T-helper 2 cell treated with Interferon-gamma antibody and Interleukin-4, amounts not matched to agents 100 ng/mL and 5 ng/mL, for 36 hours (primary cell): Measurements from ENCODE around the gene HCN1. TPM values are rescaled to one million over a fixed set of nuclear protein-coding genes. Genes with fewer than 3 reads are reported as not detected.
"Not testable (repeated sequence)": the region's sequence is repeated elsewhere in the genome, so short reads cannot be mapped to it uniquely, and the experiment has no call there.

Source experiments
- intact Hi-C: fragments of 100-400 bp; cut with micrococcal nuclease; formaldehyde crosslinking; loops from one replicate; pipeline ENCODE4 v1.15.1; 2023
- total RNA-seq: library from RNA; stranded (reverse); gene quantifications from 2 replicates; pipeline ENCODE4 v1.2.3, GENCODE V29; 2022

Gene HCN1
- total RNA-seq, 1 donor from 2014 or later = not detected

DNA sequence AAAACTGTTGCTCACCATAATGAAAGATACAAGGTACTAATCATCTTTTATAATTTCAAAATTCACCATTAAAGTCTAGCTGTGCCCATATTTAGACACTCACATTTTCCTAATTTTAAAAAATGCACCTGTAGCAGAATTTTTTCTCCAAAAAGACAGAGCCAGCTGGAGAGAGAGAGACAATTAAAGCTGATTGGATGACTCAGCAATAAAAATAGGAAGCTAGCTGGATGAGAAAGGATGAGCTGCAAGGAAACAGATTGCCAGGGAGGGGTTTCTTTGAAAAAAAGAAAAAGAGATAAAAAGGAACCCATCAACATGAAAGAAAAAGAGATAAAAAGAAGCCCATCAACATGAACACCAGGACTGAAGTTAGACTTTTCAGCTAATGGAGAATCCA is 73.8 kb downstream of the HCN1 start:
- intact Hi-C loops = no loop called here

DNA sequence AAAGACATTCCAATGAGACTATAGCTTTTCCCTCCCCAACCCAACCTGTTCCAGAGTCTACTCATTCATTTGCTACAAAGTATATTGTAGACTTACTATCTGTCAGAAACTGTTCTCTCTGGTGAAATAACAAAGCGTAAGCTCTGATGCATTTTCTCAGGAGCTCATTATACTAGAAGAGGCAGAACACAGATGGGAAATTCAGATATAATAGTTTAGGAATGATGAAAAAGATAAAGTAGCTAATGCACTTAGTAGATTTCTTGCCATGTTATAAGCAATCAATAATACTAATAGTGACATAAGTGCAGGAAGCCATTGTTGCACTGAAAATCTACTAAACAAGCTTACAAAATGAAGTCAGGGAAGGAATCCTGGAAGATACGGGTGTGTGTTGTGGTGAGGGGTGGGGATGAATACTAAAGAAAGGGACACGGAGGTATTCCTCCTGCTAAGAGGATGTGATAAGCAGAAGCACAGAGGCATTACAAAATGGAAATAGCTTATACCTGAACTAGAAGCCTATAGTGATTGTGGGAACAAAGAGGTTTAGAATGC is 78.2 kb downstream of the HCN1 start:
- intact Hi-C loops = no loop called here

- intact Hi-C loops = no loop called here
Measured at GRCh38 chr5:45609661-45610060, 86.5 kb downstream of the HCN1 start.

GRCh38 chr5:45604092-45604491 is 92.1 kb downstream of the HCN1 start:
- intact Hi-C loops = no loop called here

DNA sequence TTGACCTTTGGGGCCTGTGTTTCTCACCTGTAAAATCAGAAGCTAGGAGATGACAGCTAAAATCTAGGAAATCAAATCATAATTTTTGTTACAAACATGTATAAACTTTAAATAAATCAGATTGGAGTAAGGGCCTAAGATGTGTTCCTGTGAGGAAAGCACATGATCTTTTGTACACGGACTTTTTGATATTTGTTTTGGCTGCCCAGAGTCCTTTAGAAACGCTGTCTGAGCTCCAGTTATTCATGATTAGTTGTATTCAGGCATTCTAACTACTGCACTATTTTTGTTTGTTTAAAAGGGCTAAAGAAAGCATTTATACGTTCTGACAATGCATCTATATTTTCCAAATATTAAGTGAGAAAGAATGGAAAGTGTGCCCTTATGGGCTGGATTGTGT is 94.8 kb downstream of the HCN1 start:
- intact Hi-C loops = no loop called here

GRCh38 chr5:45596320-45596719 is 99.9 kb downstream of the HCN1 start:
- intact Hi-C loops = no loop called here

DNA sequence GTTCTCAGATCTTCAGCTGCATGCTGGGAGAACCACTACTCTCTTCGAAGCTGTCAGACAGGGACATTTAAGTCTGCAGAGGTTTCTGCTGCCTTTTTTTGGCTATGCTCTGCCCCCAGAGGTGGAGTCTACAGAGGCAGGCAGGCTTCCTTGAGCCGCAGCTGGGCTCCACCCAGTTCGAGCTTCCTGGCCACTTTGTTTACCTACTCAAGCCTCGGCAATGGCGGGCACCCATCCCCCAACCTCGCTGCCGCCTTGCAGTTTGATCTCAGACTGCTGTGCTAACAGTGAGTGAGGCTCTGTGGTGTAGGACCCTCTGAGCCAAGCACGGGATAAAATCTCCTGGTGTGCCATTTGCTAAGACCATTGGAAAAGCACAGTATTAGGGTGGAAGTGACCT is 110.2 kb downstream of the HCN1 start:
- intact Hi-C loops = not testable (repeated sequence)

DNA sequence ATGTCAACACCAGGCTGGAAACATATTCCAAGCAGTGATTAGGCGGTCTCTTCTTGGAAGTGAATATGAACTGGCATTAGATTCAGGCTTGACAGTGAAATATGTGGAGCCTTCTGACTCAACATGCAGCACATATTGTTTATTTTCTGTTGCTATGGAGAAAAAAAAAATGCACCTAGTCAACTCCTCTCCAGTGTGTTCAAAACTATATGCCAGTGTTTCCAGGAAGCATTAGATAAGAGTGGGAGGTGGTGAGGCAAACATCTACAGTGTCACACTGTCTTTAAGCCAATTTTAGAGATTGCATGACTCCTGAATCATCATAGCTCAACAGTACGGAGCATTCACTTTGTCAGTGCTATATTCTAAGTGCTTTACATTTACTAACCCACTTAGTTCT is 117.9 kb downstream of the HCN1 start:
- intact Hi-C loops = no loop called here

DNA sequence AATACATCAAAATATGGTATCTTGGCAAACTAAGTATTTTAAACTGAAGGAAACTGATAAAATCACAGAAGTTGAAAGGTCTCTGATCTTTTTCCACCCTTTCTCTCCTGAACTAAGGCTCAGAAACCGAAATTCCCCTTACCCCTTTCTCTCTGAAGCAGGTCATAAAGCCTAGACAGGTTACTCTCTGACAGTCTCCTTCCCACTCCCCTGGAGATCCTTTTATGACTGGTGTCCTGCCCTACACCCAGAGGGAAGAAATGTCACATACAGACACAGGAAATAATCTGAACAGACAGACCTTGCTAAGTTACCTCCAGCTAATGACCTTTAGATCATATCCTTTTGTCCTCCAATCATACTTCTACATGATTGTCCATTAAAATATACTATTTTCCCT is 127.4 kb downstream of the HCN1 start:
- intact Hi-C loops = no loop called here

DNA sequence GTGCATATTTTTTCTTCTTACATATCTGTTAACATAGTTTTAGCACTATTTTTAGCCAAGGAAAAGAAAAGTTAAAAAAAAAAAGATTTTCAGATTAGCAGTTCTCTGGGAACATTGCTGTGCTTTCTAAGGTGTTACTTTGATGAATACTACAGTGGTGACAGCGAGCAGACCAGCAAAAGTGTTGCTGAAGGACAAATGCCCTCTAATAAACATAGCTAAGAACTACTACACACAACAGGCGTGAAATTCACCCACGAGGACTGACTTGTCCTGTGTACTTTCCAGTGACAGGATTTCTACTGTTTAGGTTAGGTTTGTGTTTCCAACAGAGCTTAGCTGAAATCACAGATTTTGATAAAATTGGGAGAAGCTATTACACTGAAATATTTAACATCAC is 153.8 kb downstream of the HCN1 start:
- intact Hi-C loops = no loop called here

DNA sequence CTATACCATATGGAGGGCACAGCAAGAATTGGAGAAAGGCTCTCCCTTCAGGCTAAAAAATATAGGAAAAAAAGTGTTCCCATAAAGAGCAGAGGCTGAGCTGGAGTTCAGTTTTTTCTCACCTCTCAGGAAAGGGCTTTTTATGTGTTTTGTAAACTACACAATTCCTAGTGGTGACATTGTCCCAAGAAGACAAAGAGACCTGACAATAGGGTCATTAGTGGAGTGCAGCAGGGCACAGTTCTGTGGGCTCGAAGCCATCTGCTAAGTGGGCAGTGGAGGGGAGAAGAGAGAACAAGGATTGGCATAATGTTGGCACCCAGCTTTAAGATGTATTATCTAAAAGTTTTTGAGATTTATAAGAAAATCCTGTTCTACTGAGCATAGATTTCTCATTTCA is 162.5 kb downstream of the HCN1 start:
- intact Hi-C loops = no loop called here

DNA sequence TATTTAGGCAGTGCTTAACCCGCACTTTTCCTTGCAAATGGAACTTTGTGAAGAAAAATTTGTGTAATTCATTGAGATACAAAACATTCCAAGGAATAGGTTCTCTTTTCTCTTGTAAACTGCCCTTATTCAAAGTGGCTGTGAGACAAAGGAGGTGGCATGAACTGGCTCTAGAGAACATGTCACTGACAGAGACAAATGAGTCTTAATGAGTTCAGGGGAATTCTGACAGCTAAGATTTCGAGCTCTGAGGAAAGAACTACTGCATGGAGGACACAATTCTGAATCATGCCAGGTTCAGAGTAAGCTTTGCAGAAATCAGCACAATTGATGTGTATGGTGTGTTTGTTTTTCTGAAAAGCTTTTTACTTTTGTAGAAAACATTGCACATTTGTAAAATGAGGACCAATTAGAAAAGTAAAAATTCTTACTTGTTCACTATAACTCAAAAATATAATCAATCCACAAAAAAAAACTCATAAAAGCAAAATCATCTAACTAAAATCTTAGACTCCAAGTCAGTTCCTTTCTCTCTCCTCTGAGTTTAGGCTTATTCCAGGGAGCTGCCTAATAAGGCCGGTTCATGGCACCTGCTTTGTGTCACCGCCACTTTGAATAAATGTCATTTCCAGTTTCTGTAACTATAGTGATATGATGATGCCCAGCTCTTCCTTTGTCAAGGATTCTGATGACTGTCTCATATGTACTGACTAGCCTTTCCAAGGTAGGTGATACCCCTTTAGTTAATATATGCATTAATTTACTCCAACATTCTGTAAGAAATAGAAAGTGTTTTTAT is 163.2 kb downstream of the HCN1 start:
- intact Hi-C loops = no loop called here

DNA sequence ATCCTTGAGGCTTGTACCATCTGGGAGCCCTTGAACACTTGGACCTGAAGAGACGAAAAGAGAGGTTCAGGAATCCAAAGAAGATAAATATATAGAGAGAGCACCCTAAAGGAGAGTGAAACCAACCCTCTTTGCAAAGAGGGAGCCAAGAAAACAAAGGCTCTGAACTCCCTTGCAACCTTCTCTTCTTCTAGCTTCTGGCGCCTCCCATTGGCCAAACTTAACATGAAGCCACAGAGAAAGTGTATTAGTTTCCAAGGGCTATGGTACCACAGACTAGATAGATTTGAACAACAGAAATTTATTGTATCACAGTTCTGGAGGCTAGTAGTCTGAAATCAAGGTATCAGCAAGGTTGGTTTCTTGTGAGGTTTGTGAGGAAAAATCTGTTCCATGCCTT is 175.1 kb downstream of the HCN1 start:
- intact Hi-C loops = no loop called here

GRCh38 chr5:45512521-45512920 is 183.7 kb downstream of the HCN1 start:
- intact Hi-C loops = no loop called here

DNA sequence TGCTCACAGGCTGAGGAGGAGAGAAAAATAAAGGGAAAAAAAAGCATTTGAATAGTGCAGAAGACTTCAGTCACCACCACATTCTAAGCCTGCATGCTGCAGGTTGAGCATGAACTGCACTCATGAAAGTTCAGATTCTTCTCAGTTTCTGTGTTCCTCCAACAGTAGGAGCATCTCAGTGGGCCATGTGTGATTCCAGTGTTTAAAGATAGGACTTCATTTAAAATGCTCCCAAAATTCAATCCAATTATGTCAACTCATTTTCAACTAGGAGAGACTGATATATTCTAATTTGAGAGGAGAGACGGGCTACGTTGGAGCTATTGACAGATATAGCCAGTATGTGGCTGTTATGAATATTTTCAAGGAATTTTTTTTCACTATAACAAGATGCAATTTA is 186.8 kb downstream of the HCN1 start:
- intact Hi-C loops = no loop called here

DNA sequence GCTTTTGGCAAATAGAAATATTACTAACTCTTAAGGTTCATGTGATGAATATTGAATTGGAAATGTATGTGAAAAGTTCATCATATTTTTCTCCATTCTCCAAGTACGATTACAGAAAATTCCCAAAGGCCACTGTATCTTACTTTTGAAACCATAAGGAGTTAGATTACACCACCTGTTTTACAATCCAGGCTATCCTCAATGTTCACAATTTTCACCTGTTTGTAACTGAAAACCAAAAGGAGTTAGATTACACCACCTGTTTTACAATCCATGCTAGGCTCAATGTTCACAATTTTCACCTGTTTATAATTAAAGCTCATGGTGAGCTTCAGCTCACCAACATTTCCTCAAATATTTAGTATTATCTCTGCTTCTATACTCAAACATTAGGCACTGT is 188.0 kb downstream of the HCN1 start:
- intact Hi-C loops = no loop called here

DNA sequence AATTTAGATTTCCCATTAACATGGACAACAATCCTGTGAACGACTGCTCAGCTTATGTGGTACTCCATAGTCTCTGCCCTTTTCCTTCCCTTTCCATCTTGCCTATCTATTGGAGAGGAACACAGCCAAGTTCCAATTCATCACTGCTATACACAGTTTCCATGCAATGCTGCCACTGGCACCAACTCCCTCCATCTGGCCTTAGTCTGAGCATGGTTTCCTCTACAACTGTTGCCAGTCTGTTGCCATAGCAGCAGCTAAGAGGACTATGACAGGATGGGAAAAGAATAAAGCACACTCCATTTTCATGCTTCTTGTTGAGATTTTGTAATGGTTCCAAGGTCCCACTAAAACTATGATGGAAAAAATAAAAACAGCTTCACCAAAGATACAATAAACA is 189.0 kb downstream of the HCN1 start:
- intact Hi-C loops = no loop called here

GRCh38 chr5:45499006-45499405 is 197.2 kb downstream of the HCN1 start:
- intact Hi-C loops = not testable (repeated sequence)

GRCh38 chr5:45491368-45491767 is 204.8 kb downstream of the HCN1 start:
- intact Hi-C loops = no loop called here

- intact Hi-C loops = no loop called here
Measured at GRCh38 chr5:45484781-45485180, 211.4 kb downstream of the HCN1 start.

DNA sequence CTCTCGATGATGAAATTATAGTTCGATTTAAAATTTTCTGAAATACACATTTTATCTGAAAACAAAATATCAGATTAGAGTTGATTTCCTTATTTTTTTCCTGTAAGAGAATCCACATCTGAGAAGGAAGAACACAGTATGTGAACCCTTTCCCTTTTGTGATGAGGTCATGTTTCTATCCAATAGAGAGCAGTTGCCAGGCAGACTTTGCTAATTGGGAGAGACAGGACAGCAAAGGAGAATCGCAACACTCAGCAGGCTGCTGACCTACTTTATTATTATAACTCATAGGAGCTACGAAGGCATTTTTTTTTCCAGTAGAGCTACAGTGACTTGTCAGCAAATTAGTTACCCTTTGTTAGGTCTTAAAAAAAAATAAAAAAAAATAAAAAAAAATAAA is 242.1 kb downstream of the HCN1 start:
- intact Hi-C loops = no loop called here

DNA sequence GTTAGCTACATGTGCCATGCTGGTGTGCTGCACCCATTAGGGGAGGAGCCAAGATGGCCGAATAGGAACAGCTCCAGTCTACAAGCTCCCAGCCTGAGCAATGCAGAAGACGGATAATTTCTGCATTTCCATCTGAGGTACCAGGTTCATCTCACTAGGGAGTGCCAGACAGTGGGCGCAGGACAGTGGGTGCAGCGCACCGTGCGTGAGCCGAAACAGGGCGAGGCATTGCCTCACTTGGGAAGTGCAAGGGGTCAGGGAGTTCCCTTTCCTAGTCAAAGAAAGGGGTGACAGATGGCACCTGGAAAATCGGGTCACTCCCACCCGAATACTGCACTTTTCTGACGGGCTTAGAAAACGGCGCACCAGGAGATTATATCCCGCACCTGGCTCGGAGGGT is 251.3 kb downstream of the HCN1 start:
- intact Hi-C loops = not testable (repeated sequence)

DNA sequence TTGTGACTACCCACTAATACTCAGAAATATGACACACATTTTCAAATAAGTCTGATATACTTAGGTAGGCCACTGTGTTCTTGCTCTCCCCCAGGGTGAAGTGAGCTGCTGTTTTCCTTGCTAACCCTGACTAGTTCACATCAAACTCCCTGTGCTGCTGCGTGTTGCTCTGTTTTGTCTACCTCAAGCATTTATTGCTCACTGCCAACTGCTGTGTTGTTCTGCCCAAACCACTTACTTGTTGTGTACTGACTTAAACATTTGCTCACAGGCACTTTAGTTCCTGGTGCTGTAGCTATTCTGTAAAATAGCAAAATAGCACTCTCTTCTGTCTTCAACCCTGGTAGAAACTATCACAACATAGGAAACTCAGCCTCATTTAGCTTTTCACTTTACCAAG is 255.7 kb downstream of the HCN1 start:
- intact Hi-C loops = no loop called here
